IMR-90 (cell line): ENCODE data around the gene PROCR. TPM values are rescaled to one million over a fixed set of nuclear protein-coding genes. Genes with fewer than 3 reads are reported as not detected.
"Not testable (repeated sequence)": the region's sequence is repeated elsewhere in the genome, so short reads cannot be mapped to it uniquely, and the experiment has no call there.

ENCODE experiments used
- ATAC-seq: fragments of 200-7000 bp; cut with Tn5 transposase; 2 replicates; pipeline ENCODE4 v1.9.1; 2020; ENCODE audit warnings: low read depth, mild to moderate bottlenecking, moderate library complexity
- BruUV-seq: library from RNA; stranded (reverse); fragments of 400-500 nt; replicated peaks from 2 replicates; lab custom pipeline; 2021; lab: Mats Ljungman, UMichigan
- CTCF ChIA-PET: fragments of 300-600 bp; formaldehyde crosslinking; extraction: SDS; loops from one replicate; lab custom pipeline; 2021; ENCODE audit warnings: antibody characterized with exemption; lab: Yijun Ruan, JAX
- POLR2A ChIA-PET: fragments of 300-600 bp; sonication (Branson Sonifier 250); formaldehyde crosslinking; loops from one replicate; lab custom pipeline; 2022; ENCODE audit warnings: antibody characterized with exemption; ENCODE audit not compliant: unreplicated experiment; lab: Charles Lee
- DNase-seq: peaks from one replicate; pipeline ENCODE4 v3.0.0; 2013
- H2AFZ ChIP-seq: replicated peaks from 2 replicates; pipeline ENCODE3; 2013; ENCODE audit warnings: low read length, mild to moderate bottlenecking; ENCODE audit not compliant: poor library complexity
- H2AK5ac ChIP-seq: 2 replicates; pipeline ENCODE4 v1.6.1; 2013; ENCODE audit warnings: low read depth, low read length, inconsistent platforms
- H2AK9ac ChIP-seq: replicated peaks from 2 replicates; pipeline ENCODE3; 2013; ENCODE audit warnings: mild to moderate bottlenecking, low read depth, low read length, moderate library complexity; ENCODE audit not compliant: poor library complexity
- H2BK120ac ChIP-seq: 2 replicates; pipeline ENCODE4 v1.6.1; 2013; ENCODE audit warnings: low read depth, low read length, inconsistent platforms
- H2BK15ac ChIP-seq: 3 replicates; pipeline ENCODE4 v1.6.1; 2013; ENCODE audit warnings: low read depth, low read length, inconsistent platforms
- H2BK20ac ChIP-seq: 2 replicates; pipeline ENCODE4 v1.6.1; 2013; ENCODE audit warnings: low read depth, mild to moderate bottlenecking, inconsistent platforms, low read length, moderate library complexity
- H2BK5ac ChIP-seq: 2 replicates; pipeline ENCODE4 v1.6.1; 2013; ENCODE audit warnings: mild to moderate bottlenecking, low read depth, low read length, inconsistent platforms; ENCODE audit not compliant: poor library complexity, severe bottlenecking
- H3K14ac ChIP-seq: replicated peaks from 2 replicates; pipeline ENCODE4 v1.6.1; 2013; ENCODE audit warnings: low read depth, low read length, inconsistent platforms
- H3K18ac ChIP-seq: 2 replicates; pipeline ENCODE4 v1.6.1; 2013; ENCODE audit warnings: low read depth, low read length, control low read depth
- H3K23ac ChIP-seq: 2 replicates; pipeline ENCODE4 v1.6.1; 2013; ENCODE audit warnings: low read depth, low read length, inconsistent platforms
- H3K27ac ChIP-seq: 2 replicates; pipeline ENCODE4 v1.5.1; 2013; ENCODE audit warnings: mild to moderate bottlenecking, control low read depth, low read length; ENCODE audit not compliant: insufficient read depth
- H3K27me3 ChIP-seq: 2 replicates; pipeline ENCODE4 v1.6.1; 2013; ENCODE audit warnings: low read length; ENCODE audit not compliant: control insufficient read depth, insufficient read depth
- H3K36me3 ChIP-seq: 2 replicates; pipeline ENCODE4 v1.6.1; 2013; ENCODE audit warnings: low read length, mixed read lengths; ENCODE audit not compliant: control insufficient read depth, insufficient read depth
- H3K4ac ChIP-seq: 2 replicates; pipeline ENCODE4 v1.6.1; 2013; ENCODE audit warnings: low read depth, low read length, inconsistent platforms
- H3K4me1 ChIP-seq: 2 replicates; pipeline ENCODE4 v1.6.1; 2013; ENCODE audit warnings: low read length, mixed read lengths; ENCODE audit not compliant: control insufficient read depth, insufficient read depth
- H3K4me2 ChIP-seq: 2 replicates; pipeline ENCODE4 v1.6.1; 2013; ENCODE audit warnings: low read depth, mild to moderate bottlenecking, control low read depth, low read length, moderate library complexity
- H3K4me3 ChIP-seq: 2 replicates; pipeline ENCODE4 v1.5.1; 2013; ENCODE audit warnings: low read depth, mild to moderate bottlenecking, control low read depth, low read length, moderate library complexity; ENCODE audit not compliant: insufficient read depth
- H3K56ac ChIP-seq: 2 replicates; pipeline ENCODE4 v1.6.1; 2013; ENCODE audit warnings: low read length, inconsistent platforms; ENCODE audit not compliant: insufficient read depth; ENCODE audit errors: extremely low read depth
- H3K79me1 ChIP-seq, 2 experiments: 2 replicates each; pipeline ENCODE4 v1.6.1; 2013; ENCODE audit warnings: low read length in 2 of 2, inconsistent platforms in 1 of 2, low read depth in 1 of 2
- H3K9ac ChIP-seq: 2 replicates; pipeline ENCODE4 v1.6.1; 2013; ENCODE audit warnings: low read depth, low read length, control low read depth
- H3K9me1 ChIP-seq: 2 replicates; pipeline ENCODE4 v1.6.1; 2013; ENCODE audit warnings: low read length, inconsistent platforms; ENCODE audit not compliant: insufficient read depth
- H3K9me3 ChIP-seq: 2 replicates; pipeline ENCODE4 v1.6.1; 2013; ENCODE audit warnings: low read length; ENCODE audit not compliant: control insufficient read depth, insufficient read depth
- H4K20me1 ChIP-seq: 2 replicates; pipeline ENCODE4 v1.6.1; 2013; ENCODE audit warnings: low read length, inconsistent platforms; ENCODE audit not compliant: insufficient read depth
- H4K5ac ChIP-seq: 2 replicates; pipeline ENCODE4 v1.6.1; 2013; ENCODE audit warnings: mild to moderate bottlenecking, low read depth, low read length, control low read depth
- H4K8ac ChIP-seq, 2 experiments: 2 replicates each; pipeline ENCODE4 v1.6.1; 2013; ENCODE audit warnings: low read depth in 2 of 2, low read length in 2 of 2, control low read depth in 1 of 2, inconsistent platforms in 1 of 2
- H4K91ac ChIP-seq: 2 replicates; pipeline ENCODE4 v1.6.1; 2013; ENCODE audit warnings: low read depth, low read length, inconsistent platforms; ENCODE audit not compliant: insufficient read depth
- WGBS, 2 experiments: methylation state at CpG; one replicate each; pipeline versions ENCODE4 v1.1.5 to v1.1.7; 2013; ENCODE audit warnings: missing lambda C conversion rate in 2 of 2; ENCODE audit not compliant: insufficient read length in 1 of 2; ENCODE audit errors: extremely low coverage in 2 of 2; 5-methylcytosine and 5-hydroxymethylcytosine counted together
- dilution Hi-C: fragments of 300-500 bp; cut with HindIII; formaldehyde crosslinking; loops from one replicate; pipeline ENCODE4 v1.14.3; 2018; ENCODE audit warnings: low sequenced_read_pairs; ENCODE audit not compliant: unreplicated experiment
- in situ Hi-C: fragments of 300-500 bp; cut with MboI; formaldehyde crosslinking; loops from 3 replicates; pipeline ENCODE4 v1.14.3; 2019; ENCODE audit warnings: low sequenced_read_pairs, inconsistent platforms, mixed read lengths
- intact Hi-C: fragments of 100-400 bp; cut with micrococcal nuclease; formaldehyde crosslinking; loops from 2 replicates; pipeline ENCODE4 v1.10.0; 2022
- polyA plus RNA-seq, 3 experiments: library from polyadenylated mRNA; depleted of rRNA; stranded (reverse); fragments of >200 nt; gene quantifications; 2 replicates each; pipeline ENCODE4 v1.2.3, GENCODE V29; 2012; ENCODE audit warnings: low replicate concordance in 1 of 3
- total RNA-seq: library from RNA; depleted of rRNA; stranded (reverse); fragments of >200 nt; gene quantifications from 2 replicates; pipeline ENCODE4 v1.2.3, GENCODE V29; 2012

Gene PROCR
- total and polyA plus RNA-seq, 2 of the 4 experiments (the other 2 are of a cell fraction): 36.4 to 41.9 TPM

DNA sequence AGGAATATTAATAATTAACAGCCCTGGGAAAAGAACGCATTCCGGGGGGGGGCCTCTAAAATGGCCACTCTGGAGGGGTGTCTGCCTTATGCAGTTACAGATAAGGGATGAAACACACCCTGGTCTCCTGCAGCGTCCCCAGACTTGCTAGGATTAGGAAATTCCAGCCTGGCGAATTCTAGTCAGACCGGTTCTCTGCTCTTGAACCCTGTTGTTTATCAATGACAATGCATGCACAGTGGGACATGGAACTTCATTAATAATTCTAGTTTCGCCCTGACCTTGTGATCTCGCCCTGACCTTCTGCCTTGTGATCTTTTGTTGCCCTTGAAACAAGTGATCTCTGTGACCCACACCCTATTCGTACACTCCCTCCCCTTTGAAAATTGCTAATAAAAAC, 17.4 kb downstream of the PROCR start:
- H3K18ac ChIP-seq, H3K56ac ChIP-seq, H2BK15ac ChIP-seq, H3K9ac ChIP-seq, DNase-seq, H2BK20ac ChIP-seq, H4K20me1 ChIP-seq, H2BK5ac ChIP-seq, H2AK9ac ChIP-seq, H4K91ac ChIP-seq, in situ Hi-C loops, H3K4ac ChIP-seq, H3K36me3 ChIP-seq, H2AK5ac ChIP-seq, H3K4me2 ChIP-seq, H3K14ac ChIP-seq, H3K23ac ChIP-seq, H2BK120ac ChIP-seq, H3K4me3 ChIP-seq, dilution Hi-C loops, POLR2A ChIA-PET, H3K27ac ChIP-seq, H3K9me3 ChIP-seq, H3K27me3 ChIP-seq, BruUV-seq, H4K5ac ChIP-seq, intact Hi-C loops, H4K8ac ChIP-seq, ATAC-seq, H3K79me1 ChIP-seq, CTCF ChIA-PET, H3K9me1 ChIP-seq, H2AFZ ChIP-seq: not testable (repeated sequence)
- H3K4me1 ChIP-seq: peaks cover 14% of the 10 kb centered on the region
- WGBS, 2 experiments: no CpG with 5 or more reads among the region's 8 CpGs
